B cell (primary cell): ENCODE data around the gene TEDC2. TPM values are rescaled to one million over a fixed set of nuclear protein-coding genes. Genes with fewer than 3 reads are reported as not detected.

ENCODE experiments used
- ATAC-seq: fragments of 200-7000 bp; cut with Tn5 transposase; one replicate; pipeline ENCODE4 v1.10.0; 2021; ENCODE audit warnings: low read depth, mild to moderate bottlenecking, moderate number of reproducible peaks, moderate library complexity
- CTCF ChIA-PET: fragments of 350-600 bp; sonication (Branson Sonifier 250); formaldehyde crosslinking; loops from one replicate; lab custom pipeline; 2021; ENCODE audit warnings: antibody characterized with exemption, inconsistent platforms; lab: Charles Lee
- POLR2A ChIA-PET: fragments of 350-600 bp; sonication (Branson Sonifier 250); formaldehyde crosslinking; loops from one replicate; lab custom pipeline; 2021; ENCODE audit warnings: antibody characterized with exemption; lab: Charles Lee
- DNase-seq: peaks from one replicate; pipeline ENCODE4 v3.0.0; 2013
- H2AFZ ChIP-seq: 2 replicates; pipeline ENCODE4 v1.6.1; 2012; ENCODE audit warnings: mild to moderate bottlenecking, low read depth, low read length; ENCODE audit not compliant: insufficient read depth, poor library complexity, severe bottlenecking
- H3K27ac ChIP-seq, 2 donors: 1 replicate in 1 of 2; 2 replicates in 1 of 2; pipeline ENCODE4 v1.5.1; 2012 to 2013; ENCODE audit warnings: low read length in 2 of 2, mild to moderate bottlenecking in 2 of 2, moderate library complexity in 1 of 2
- H3K27me3 ChIP-seq, 4 experiments: fragments of 200-600 bp in 1 of 4; sonication (generic) in 1 of 4; replicated peaks in 1 of 4; 1 replicate in 2 of 4; 2 replicates in 2 of 4; pipeline versions ENCODE4 v1.6.1 to v1.7.0; 2013 to 2016; ENCODE audit warnings: low read length in 3 of 4, mild to moderate bottlenecking in 2 of 4, mixed read lengths in 1 of 4, moderate library complexity in 1 of 4; ENCODE audit not compliant: insufficient read depth in 4 of 4, control insufficient read depth in 3 of 4; ENCODE audit errors: control extremely low read depth in 1 of 4
- H3K36me3 ChIP-seq, 2 experiments: replicated peaks in 1 of 2; 1 replicate in 1 of 2; 2 replicates in 1 of 2; pipeline versions ENCODE4 v1.6.1 to v1.7.1; 2013; ENCODE audit warnings: low read length in 1 of 2; ENCODE audit not compliant: insufficient read depth in 2 of 2, control insufficient read depth in 1 of 2; ENCODE audit errors: control extremely low read depth in 1 of 2, extremely low read depth in 1 of 2
- H3K4me1 ChIP-seq, 2 donors: fragments of 200-600 bp in 1 of 2; sonication (generic) in 1 of 2; 1 replicate in 1 of 2; 2 replicates in 1 of 2; pipeline versions ENCODE4 v1.5.1 to v1.6.1; 2013 to 2017; ENCODE audit warnings: low read length in 2 of 2; ENCODE audit not compliant: control insufficient read depth in 2 of 2, insufficient read depth in 2 of 2
- H3K4me2 ChIP-seq: replicated peaks from 2 replicates; pipeline ENCODE3; 2012; ENCODE audit warnings: mild to moderate bottlenecking, low read depth, low read length; ENCODE audit not compliant: poor library complexity, severe bottlenecking
- H3K4me3 ChIP-seq, 5 experiments: fragments of 200-600 bp in 1 of 5; sonication (generic) in 1 of 5; 1 replicate in 3 of 5; 2 replicates in 2 of 5; pipeline versions ENCODE4 v1.5.1 to v1.7.0; 2011 to 2016; ENCODE audit warnings: low read length in 4 of 5, mild to moderate bottlenecking in 4 of 5, low read depth in 2 of 5, control low read depth in 1 of 5, moderate library complexity in 1 of 5; ENCODE audit not compliant: insufficient read depth in 1 of 5; ENCODE audit errors: control extremely low read depth in 1 of 5, extremely low read depth in 1 of 5
- H3K79me2 ChIP-seq: fragments of 200-600 bp; sonication (generic); one replicate; pipeline ENCODE4 v1.6.0; 2016; ENCODE audit warnings: low read length; ENCODE audit not compliant: control insufficient read depth, insufficient read depth
- H3K9ac ChIP-seq: fragments of 200-600 bp; sonication (generic); 2 replicates; pipeline ENCODE4 v1.6.1; 2017; ENCODE audit warnings: mild to moderate bottlenecking, low read length, moderate library complexity
- H3K9me3 ChIP-seq, 3 donors: one replicate each; pipeline versions ENCODE4 v1.6.1 to v1.7.1; 2013; ENCODE audit warnings: low read length in 2 of 3; ENCODE audit not compliant: control insufficient read depth in 2 of 3, insufficient read depth in 1 of 3; ENCODE audit errors: control extremely low read depth in 1 of 3
- H4K20me1 ChIP-seq: 2 replicates; pipeline ENCODE4 v1.6.0; 2012; ENCODE audit warnings: mild to moderate bottlenecking, low read length; ENCODE audit not compliant: insufficient read depth, control insufficient read depth, poor library complexity, severe bottlenecking
- H3K27ac Mint-ChIP-seq: one replicate; pipeline ENCODE4 v1.8.0; 2021; ENCODE audit warnings: mixed read lengths
- H3K27me3 Mint-ChIP-seq: one replicate; pipeline ENCODE4 v1.8.0; 2021; ENCODE audit warnings: mixed read lengths
- H3K4me1 Mint-ChIP-seq: one replicate; pipeline ENCODE4 v1.8.0; 2021; ENCODE audit warnings: mixed read lengths
- H3K4me3 Mint-ChIP-seq: one replicate; pipeline ENCODE4 v1.8.0; 2021; ENCODE audit warnings: mixed read lengths
- H3K9me3 Mint-ChIP-seq: one replicate; pipeline ENCODE4 v1.8.0; 2022; ENCODE audit warnings: mixed read lengths; ENCODE audit not compliant: insufficient read depth
- EZH2 ChIP-seq: IDR thresholded peaks from 2 replicates; pipeline ENCODE4 v1.6.1; 2012; ENCODE audit warnings: borderline replicate concordance, low read depth, mild to moderate bottlenecking, moderate library complexity, low read length; ENCODE audit not compliant: insufficient read depth, poor library complexity, severe bottlenecking
- WGBS: methylation state at CpG from one replicate; pipeline ENCODE4 v1.1.5; 2013; ENCODE audit warnings: missing lambda C conversion rate; ENCODE audit not compliant: insufficient coverage; 5-methylcytosine and 5-hydroxymethylcytosine counted together
- intact Hi-C: fragments of 100-400 bp; cut with micrococcal nuclease; formaldehyde crosslinking; loops from one replicate; pipeline ENCODE4 v1.10.0; 2022
- polyA plus RNA-seq: library from polyadenylated mRNA; depleted of rRNA; stranded (reverse); fragments of >200 nt; gene quantifications from 2 replicates; pipeline ENCODE4 v1.2.3, GENCODE V29; 2012
- total RNA-seq, 2 donors: library from RNA; stranded (reverse); fragments of 120-200 nt in 1 of 2; gene quantifications; 1 replicate in 1 of 2; 2 replicates in 1 of 2; pipeline versions ENCODE4 v1.2.3 to v1.2.4, GENCODE V29; 2013 to 2022
- TF ChIP-seq, protein P1 (sequence below): fragments of 200-600 bp; IDR thresholded peaks from one replicate; pipeline ENCODE4 v1.8.0; 2022; ENCODE audit warnings: antibody characterized with exemption, mild to moderate bottlenecking

TEDC2 gene
- total and polyA plus RNA-seq, 2 donors (not counting 1 experiment from before 2014, with no cell fraction given) = 1.1 to 2.9 TPM

GRCh38 chr16:2483939-2484897, 24.3 kb downstream of the TEDC2 start:
- POLR2A ChIA-PET = interaction anchor here (0.6 kb wide), 1 partner anchor 257 kb away, joined by 6 read pairs; no protein-coding TSS in a partner anchor
- WGBS = 96% methylated on average over 16 of the region's 16 CpGs
- Histone ChIP-seq H3K27me3 (no peaks in the 10 kb centered on the region), H3K79me2 (peaks cover 71% of the 10 kb centered on the region), H3K4me3 (no peak overlapping the region), H4K20me1 (no peaks in the 10 kb centered on the region), H3K36me3 (no peaks in the 10 kb centered on the region), H3K9ac (no peak overlapping the region), H3K4me1 (peaks cover 24 to 26% of the 10 kb centered on the region in 2 donors), H2AFZ (no peak overlapping the region), H3K9me3 (no peaks in the 10 kb centered on the region), H3K27ac (no peak overlapping the region), H3K4me2 (no peak overlapping the region)
- intact Hi-C loops = no loop called here
- CTCF ChIA-PET = interaction anchor here (0.6 to 1.4 kb wide), 3 partner anchors 54 to 290 kb away, joined by 3 to 4 read pairs (median 4); no protein-coding TSS in a partner anchor
- TF ChIP-seq EZH2 = no peak
- TF ChIP-seq, protein P1, sequence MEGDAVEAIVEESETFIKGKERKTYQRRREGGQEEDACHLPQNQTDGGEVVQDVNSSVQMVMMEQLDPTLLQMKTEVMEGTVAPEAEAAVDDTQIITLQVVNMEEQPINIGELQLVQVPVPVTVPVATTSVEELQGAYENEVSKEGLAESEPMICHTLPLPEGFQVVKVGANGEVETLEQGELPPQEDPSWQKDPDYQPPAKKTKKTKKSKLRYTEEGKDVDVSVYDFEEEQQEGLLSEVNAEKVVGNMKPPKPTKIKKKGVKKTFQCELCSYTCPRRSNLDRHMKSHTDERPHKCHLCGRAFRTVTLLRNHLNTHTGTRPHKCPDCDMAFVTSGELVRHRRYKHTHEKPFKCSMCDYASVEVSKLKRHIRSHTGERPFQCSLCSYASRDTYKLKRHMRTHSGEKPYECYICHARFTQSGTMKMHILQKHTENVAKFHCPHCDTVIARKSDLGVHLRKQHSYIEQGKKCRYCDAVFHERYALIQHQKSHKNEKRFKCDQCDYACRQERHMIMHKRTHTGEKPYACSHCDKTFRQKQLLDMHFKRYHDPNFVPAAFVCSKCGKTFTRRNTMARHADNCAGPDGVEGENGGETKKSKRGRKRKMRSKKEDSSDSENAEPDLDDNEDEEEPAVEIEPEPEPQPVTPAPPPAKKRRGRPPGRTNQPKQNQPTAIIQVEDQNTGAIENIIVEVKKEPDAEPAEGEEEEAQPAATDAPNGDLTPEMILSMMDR = no peak
- no peak for ATAC-seq
- H3K27me3 Mint-ChIP-seq = no peaks in the 10 kb centered on the region
- no peak overlapping the region for H3K4me3 Mint-ChIP-seq
- H3K27ac Mint-ChIP-seq = no peak overlapping the region
- H3K9me3 Mint-ChIP-seq = no peaks in the 10 kb centered on the region
- H3K4me1 Mint-ChIP-seq = peaks cover 19% of the 10 kb centered on the region
- no peak for DNase-seq
